Measurements from ENCODE around the gene LRP3.
A peak's percentile ranks its signal among the peaks of the same experiment; 100 is the strongest.
"Not testable (repeated sequence)": the region's sequence is repeated elsewhere in the genome, so short reads cannot be mapped to it uniquely, and the experiment has no call there.

The LRP3 gene

GRCh38 chr19:33175886-33176669 is 18.1 kb upstream of the LRP3 start:
- peak; percentile 16 for DNase-seq (ENCODE audit: low read depth)

GRCh38 chr19:33176670-33177416 is 17.3 kb upstream of the LRP3 start:
- peak; percentile 95 for DNase-seq (ENCODE audit: low read depth)

GRCh38 chr19:33177417-33177979 is 16.6 kb upstream of the LRP3 start:
- no peak for DNase-seq (ENCODE audit: low read depth)

GRCh38 chr19:33186431-33187182 is 7.5 kb upstream of the LRP3 start:
- no peak for DNase-seq (ENCODE audit: low read depth)

GRCh38 chr19:33187183-33187540 is 7.0 kb upstream of the LRP3 start:
- DNase-seq (ENCODE audit: low read depth), result no peak

- no peak for DNase-seq (ENCODE audit: low read depth)
These were observed 4.7 kb upstream of the LRP3 start for GRCh38 chr19:33189453-33189852.

- DNase-seq (ENCODE audit: low read depth), result not testable (repeated sequence)
These were observed 3.0 kb upstream of the LRP3 start for GRCh38 chr19:33191092-33191491.

- DNase-seq (ENCODE audit: low read depth), result no peak
These were observed 2.6 kb upstream of the LRP3 start for GRCh38 chr19:33191501-33191900.

GRCh38 chr19:33192010-33192409 is 2.1 kb upstream of the LRP3 start:
- DNase-seq (ENCODE audit: low read depth), result no peak

- DNase-seq (ENCODE audit: low read depth), result no peak
These were observed 763 bp upstream of the LRP3 start for GRCh38 chr19:33193269-33193864.

GRCh38 chr19:33194532-33194885 is 379 bp downstream of the LRP3 start:
- DNase-seq (ENCODE audit: low read depth), result no peak

GRCh38 chr19:33194886-33195644 is 935 bp downstream of the LRP3 start:
- DNase-seq (ENCODE audit: low read depth), result peak; percentile 29

GRCh38 chr19:33195645-33196347 is 1.7 kb downstream of the LRP3 start:
- no peak for DNase-seq (ENCODE audit: low read depth)

- DNase-seq (ENCODE audit: low read depth), result no peak
These were observed 2.5 kb downstream of the LRP3 start for GRCh38 chr19:33196446-33197193.

GRCh38 chr19:33197591-33198000 is 3.5 kb downstream of the LRP3 start:
- no peak for DNase-seq (ENCODE audit: low read depth)

GRCh38 chr19:33198169-33198568 is 4.0 kb downstream of the LRP3 start:
- no peak for DNase-seq (ENCODE audit: low read depth)

GRCh38 chr19:33199441-33200265 is 5.5 kb downstream of the LRP3 start:
- DNase-seq (ENCODE audit: low read depth), result no peak

GRCh38 chr19:33201473-33201872 is 7.3 kb downstream of the LRP3 start:
- DNase-seq (ENCODE audit: low read depth), result no peak

GRCh38 chr19:33201886-33202545 is 7.9 kb downstream of the LRP3 start:
- no peak for DNase-seq (ENCODE audit: low read depth)

Measured in GM04503 (cell line).